GM23338 (cell line): Measurements from ENCODE around the gene RBM17. TPM values are rescaled to one million over a fixed set of nuclear protein-coding genes. Genes with fewer than 3 reads are reported as not detected.
"Not testable (repeated sequence)": the region's sequence is repeated elsewhere in the genome, so short reads cannot be mapped to it uniquely, and the experiment has no call there.

ENCODE experiments used
- ATAC-seq: fragments of 200-7000 bp; cut with Tn5 transposase; 3 replicates; pipeline ENCODE4 v1.9.1; 2020
- DNase-seq: peaks from one replicate; pipeline ENCODE4 v3.0.0-alpha.2; 2015; ENCODE audit warnings: low spot score
- H2AFZ ChIP-seq: fragments of 200-600 bp; sonication (generic); 2 replicates; pipeline ENCODE4 v1.8.0; 2016; ENCODE audit warnings: antibody characterized with exemption, mild to moderate bottlenecking, moderate library complexity
- H3F3A ChIP-seq: fragments of 200-600 bp; sonication (generic); replicated peaks from 2 replicates; pipeline ENCODE4 v1.8.0; 2017; ENCODE audit warnings: antibody characterized with exemption, mixed run types, low read depth
- H3K27ac ChIP-seq: fragments of 200-600 bp; sonication (generic); 2 replicates; pipeline ENCODE4 v1.6.1; 2016; ENCODE audit warnings: low read depth
- H3K27me3 ChIP-seq: fragments of 200-600 bp; sonication (generic); 2 replicates; pipeline ENCODE4 v1.8.0; 2016; ENCODE audit warnings: mild to moderate bottlenecking, mixed run types, moderate library complexity; ENCODE audit not compliant: insufficient read depth
- H3K36me3 ChIP-seq: fragments of 200-600 bp; sonication (generic); 2 replicates; pipeline ENCODE4 v1.8.0; 2016; ENCODE audit warnings: mild to moderate bottlenecking; ENCODE audit not compliant: insufficient read depth
- H3K4me1 ChIP-seq: fragments of 200-600 bp; sonication (generic); 2 replicates; pipeline ENCODE4 v1.8.0; 2016; ENCODE audit warnings: mild to moderate bottlenecking, moderate library complexity; ENCODE audit not compliant: insufficient read depth
- H3K4me2 ChIP-seq: fragments of 200-600 bp; sonication (generic); 2 replicates; pipeline ENCODE4 v1.7.1; 2017; ENCODE audit warnings: mixed run types
- H3K4me3 ChIP-seq: fragments of 200-600 bp; sonication (generic); 2 replicates; pipeline ENCODE4 v1.6.1; 2016; ENCODE audit warnings: mixed run types
- H3K79me2 ChIP-seq: fragments of 200-600 bp; sonication (generic); replicated peaks from 2 replicates; pipeline ENCODE4 v1.8.0; 2017; ENCODE audit warnings: mild to moderate bottlenecking; ENCODE audit not compliant: insufficient read depth
- H3K9me2 ChIP-seq: fragments of 200-600 bp; sonication (generic); 2 replicates; pipeline ENCODE4 v1.8.0; 2017; ENCODE audit not compliant: insufficient read depth
- H4K20me1 ChIP-seq: fragments of 200-600 bp; sonication (generic); replicated peaks from 2 replicates; pipeline ENCODE4 v1.8.0; 2017; ENCODE audit warnings: mild to moderate bottlenecking; ENCODE audit not compliant: insufficient read depth
- H3K27ac Mint-ChIP-seq: 2 replicates; pipeline ENCODE4 v1.8.0; 2020; ENCODE audit warnings: inconsistent platforms, mild to moderate bottlenecking, moderate library complexity, mixed read lengths
- H3K27me3 Mint-ChIP-seq: 3 replicates; pipeline ENCODE4 v1.8.0; 2022; ENCODE audit warnings: low read depth, mild to moderate bottlenecking, moderate library complexity, mixed read lengths, inconsistent platforms; ENCODE audit not compliant: insufficient read depth, poor library complexity
- H3K36me3 Mint-ChIP-seq: 3 replicates; pipeline ENCODE4 v1.8.0; 2021; ENCODE audit warnings: low read depth, mild to moderate bottlenecking, inconsistent platforms, moderate library complexity, mixed read lengths
- H3K4me1 Mint-ChIP-seq: 3 replicates; pipeline ENCODE4 v1.8.0; 2020; ENCODE audit warnings: mild to moderate bottlenecking, inconsistent platforms, mixed read lengths
- H3K4me3 Mint-ChIP-seq: 3 replicates; pipeline ENCODE4 v1.8.0; 2021; ENCODE audit warnings: moderate library complexity, mild to moderate bottlenecking, inconsistent platforms, mixed read lengths
- H3K9me3 Mint-ChIP-seq: 3 replicates; pipeline ENCODE4 v1.8.0; 2020; ENCODE audit warnings: moderate library complexity, mild to moderate bottlenecking, inconsistent platforms, mixed read lengths
- CREB1 ChIP-seq: fragments of 250-450 bp; sonication (Bioruptor Pico); IDR thresholded peaks from 2 replicates; pipeline ENCODE4 v1.5.0; 2020; ENCODE audit warnings: low read depth, mild to moderate bottlenecking, moderate library complexity
- EZH2 ChIP-seq: fragments of 200-600 bp; sonication (generic); IDR thresholded peaks from one replicate; pipeline ENCODE4 v1.8.0; 2017; ENCODE audit warnings: antibody characterized with exemption, mild to moderate bottlenecking, low read depth; ENCODE audit not compliant: unreplicated experiment
- EZH2phosphoT487 ChIP-seq: fragments of 200-600 bp; sonication (generic); IDR thresholded peaks from one replicate; pipeline ENCODE4 v1.8.1; 2018; ENCODE audit warnings: antibody characterized with exemption; ENCODE audit not compliant: unreplicated experiment
- JUNB ChIP-seq: IDR thresholded peaks from one replicate; pipeline ENCODE4 v1.6.1; 2016; ENCODE audit warnings: antibody characterized with exemption; ENCODE audit not compliant: unreplicated experiment
- NANOG ChIP-seq: IDR thresholded peaks from 2 replicates; pipeline ENCODE4 v1.6.1; 2016; ENCODE audit warnings: antibody characterized with exemption, borderline replicate concordance
- POLR2AphosphoS5 ChIP-seq: IDR thresholded peaks from 2 replicates; pipeline ENCODE4 v1.6.1; 2016; ENCODE audit warnings: antibody characterized with exemption, low read depth
- STAT1 ChIP-seq: IDR thresholded peaks from one replicate; pipeline ENCODE4 v1.6.1; 2016; ENCODE audit warnings: antibody characterized with exemption; ENCODE audit not compliant: unreplicated experiment
- polyA plus RNA-seq: library from polyadenylated mRNA; unstranded; fragments of >200 nt; fragmentation: Nextera tagmentation; extraction: Ambion mirVana; gene quantifications from 2 replicates; pipeline ENCODE4 v1.2.1, GENCODE V29; 2016
- total RNA-seq: library from RNA; depleted of rRNA; stranded (reverse); fragments of >200 nt; shearing (Covaris generic); gene quantifications from 2 replicates; pipeline ENCODE4 v1.2.3, GENCODE V29; 2014
- TF ChIP-seq, protein P1 (sequence below): fragments of 250-450 bp; sonication (Bioruptor Pico); IDR thresholded peaks from 2 replicates; pipeline ENCODE4 v1.5.0; 2020; ENCODE audit warnings: mild to moderate bottlenecking, moderate library complexity
- TF ChIP-seq, protein P2 (sequence below), 2 experiments: fragments of 200-600 bp in 1 of 2; sonication (generic) in 1 of 2; conservative IDR thresholded peaks; 2 replicates each; pipeline versions ENCODE4 v1.5.1 to v1.6.1; 2016 to 2017; ENCODE audit warnings: antibody characterized with exemption in 2 of 2, low read depth in 2 of 2, mild to moderate bottlenecking in 2 of 2, moderate library complexity in 1 of 2

The RBM17 gene
- total and polyA plus RNA-seq, 2 experiments from 2014 or later = 54.7 to 281 TPM

DNA sequence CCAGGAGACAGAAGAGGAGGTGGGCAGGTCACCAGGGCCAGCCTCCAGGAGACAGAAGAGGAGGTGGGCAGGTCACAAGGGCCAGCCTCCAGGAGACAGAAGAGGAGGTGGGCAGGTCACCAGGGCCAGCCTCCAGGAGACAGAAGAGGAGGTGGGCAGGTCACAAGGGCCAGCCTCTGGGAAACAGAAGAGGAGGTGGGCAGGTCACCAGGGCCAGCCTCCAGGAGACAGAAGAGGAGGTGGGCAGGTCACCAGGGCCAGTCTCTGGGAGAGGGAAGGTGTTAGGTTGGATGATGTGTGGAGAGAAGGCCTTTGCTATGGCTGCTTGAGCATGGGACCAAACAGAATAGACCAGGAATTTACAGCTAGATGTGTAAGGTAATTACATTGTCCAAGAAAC is 38.6 kb downstream of the RBM17 start:
- not testable (repeated sequence) for H3K27ac Mint-ChIP-seq, H3K27ac ChIP-seq, H3K4me2 ChIP-seq, ATAC-seq, H3K36me3 Mint-ChIP-seq, H3K27me3 Mint-ChIP-seq, H3K9me3 Mint-ChIP-seq, H3F3A ChIP-seq, H3K9me2 ChIP-seq, H3K4me3 Mint-ChIP-seq, DNase-seq, H4K20me1 ChIP-seq, H2AFZ ChIP-seq, H3K4me1 ChIP-seq, H3K4me3 ChIP-seq, H3K36me3 ChIP-seq, H3K27me3 ChIP-seq, H3K79me2 ChIP-seq
- peaks cover 16% of the 10 kb centered on the region for H3K4me1 Mint-ChIP-seq

DNA sequence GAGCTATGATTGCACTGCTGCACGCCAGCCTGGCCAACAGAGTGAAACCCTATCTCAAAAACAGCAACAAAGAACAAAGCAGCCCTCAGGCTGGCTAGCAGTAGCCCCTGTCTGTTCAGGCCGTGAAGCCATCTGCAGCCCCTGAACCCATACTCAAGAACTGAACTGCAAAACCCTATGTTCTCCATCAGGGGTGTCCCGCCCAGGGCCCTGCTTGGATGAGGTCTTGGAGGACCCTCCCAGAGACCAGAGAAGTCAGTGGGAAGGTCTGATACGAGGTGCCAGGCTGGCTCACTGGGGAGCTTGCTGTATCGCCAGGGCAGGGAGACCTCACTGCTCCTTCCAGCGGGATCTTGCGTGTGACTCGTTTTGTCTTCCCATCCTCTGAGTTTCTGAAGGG is 39.3 kb downstream of the RBM17 start:
- Mint-ChIP-seq H3K4me1 (peaks cover 16% of the 10 kb centered on the region), H3K9me3 (no peaks in the 10 kb centered on the region), H3K27ac (no peak overlapping the region), H3K36me3 (no peaks in the 10 kb centered on the region), H3K4me3 (no peak overlapping the region), H3K27me3 (peaks cover 11% of the 10 kb centered on the region)
- Histone ChIP-seq H3K27me3 (no peaks in the 10 kb centered on the region), H3K79me2 (no peaks in the 10 kb centered on the region), H4K20me1 (no peaks in the 10 kb centered on the region), H3K27ac (no peak overlapping the region), H3K4me2 (no peak overlapping the region), H3K9me2 (no peaks in the 10 kb centered on the region), H3K36me3 (no peaks in the 10 kb centered on the region), H3K4me3 (no peak overlapping the region), H3K4me1 (peaks cover 3% of the 10 kb centered on the region), H2AFZ (peak overlapping the region; percentile 79), H3F3A (no peaks in the 10 kb centered on the region)
- DNase-seq (no peak), ATAC-seq (no peak; the same call in 2 of the 3 replicates)
- TF ChIP-seq EZH2 (no peak), STAT1 (no peak), EZH2phosphoT487 (no peak), POLR2AphosphoS5 (no peak), NANOG (no peak), CREB1 (CRISPR knock-in tag) (no peak), JUNB (no peak)
- TF ChIP-seq, protein P1, sequence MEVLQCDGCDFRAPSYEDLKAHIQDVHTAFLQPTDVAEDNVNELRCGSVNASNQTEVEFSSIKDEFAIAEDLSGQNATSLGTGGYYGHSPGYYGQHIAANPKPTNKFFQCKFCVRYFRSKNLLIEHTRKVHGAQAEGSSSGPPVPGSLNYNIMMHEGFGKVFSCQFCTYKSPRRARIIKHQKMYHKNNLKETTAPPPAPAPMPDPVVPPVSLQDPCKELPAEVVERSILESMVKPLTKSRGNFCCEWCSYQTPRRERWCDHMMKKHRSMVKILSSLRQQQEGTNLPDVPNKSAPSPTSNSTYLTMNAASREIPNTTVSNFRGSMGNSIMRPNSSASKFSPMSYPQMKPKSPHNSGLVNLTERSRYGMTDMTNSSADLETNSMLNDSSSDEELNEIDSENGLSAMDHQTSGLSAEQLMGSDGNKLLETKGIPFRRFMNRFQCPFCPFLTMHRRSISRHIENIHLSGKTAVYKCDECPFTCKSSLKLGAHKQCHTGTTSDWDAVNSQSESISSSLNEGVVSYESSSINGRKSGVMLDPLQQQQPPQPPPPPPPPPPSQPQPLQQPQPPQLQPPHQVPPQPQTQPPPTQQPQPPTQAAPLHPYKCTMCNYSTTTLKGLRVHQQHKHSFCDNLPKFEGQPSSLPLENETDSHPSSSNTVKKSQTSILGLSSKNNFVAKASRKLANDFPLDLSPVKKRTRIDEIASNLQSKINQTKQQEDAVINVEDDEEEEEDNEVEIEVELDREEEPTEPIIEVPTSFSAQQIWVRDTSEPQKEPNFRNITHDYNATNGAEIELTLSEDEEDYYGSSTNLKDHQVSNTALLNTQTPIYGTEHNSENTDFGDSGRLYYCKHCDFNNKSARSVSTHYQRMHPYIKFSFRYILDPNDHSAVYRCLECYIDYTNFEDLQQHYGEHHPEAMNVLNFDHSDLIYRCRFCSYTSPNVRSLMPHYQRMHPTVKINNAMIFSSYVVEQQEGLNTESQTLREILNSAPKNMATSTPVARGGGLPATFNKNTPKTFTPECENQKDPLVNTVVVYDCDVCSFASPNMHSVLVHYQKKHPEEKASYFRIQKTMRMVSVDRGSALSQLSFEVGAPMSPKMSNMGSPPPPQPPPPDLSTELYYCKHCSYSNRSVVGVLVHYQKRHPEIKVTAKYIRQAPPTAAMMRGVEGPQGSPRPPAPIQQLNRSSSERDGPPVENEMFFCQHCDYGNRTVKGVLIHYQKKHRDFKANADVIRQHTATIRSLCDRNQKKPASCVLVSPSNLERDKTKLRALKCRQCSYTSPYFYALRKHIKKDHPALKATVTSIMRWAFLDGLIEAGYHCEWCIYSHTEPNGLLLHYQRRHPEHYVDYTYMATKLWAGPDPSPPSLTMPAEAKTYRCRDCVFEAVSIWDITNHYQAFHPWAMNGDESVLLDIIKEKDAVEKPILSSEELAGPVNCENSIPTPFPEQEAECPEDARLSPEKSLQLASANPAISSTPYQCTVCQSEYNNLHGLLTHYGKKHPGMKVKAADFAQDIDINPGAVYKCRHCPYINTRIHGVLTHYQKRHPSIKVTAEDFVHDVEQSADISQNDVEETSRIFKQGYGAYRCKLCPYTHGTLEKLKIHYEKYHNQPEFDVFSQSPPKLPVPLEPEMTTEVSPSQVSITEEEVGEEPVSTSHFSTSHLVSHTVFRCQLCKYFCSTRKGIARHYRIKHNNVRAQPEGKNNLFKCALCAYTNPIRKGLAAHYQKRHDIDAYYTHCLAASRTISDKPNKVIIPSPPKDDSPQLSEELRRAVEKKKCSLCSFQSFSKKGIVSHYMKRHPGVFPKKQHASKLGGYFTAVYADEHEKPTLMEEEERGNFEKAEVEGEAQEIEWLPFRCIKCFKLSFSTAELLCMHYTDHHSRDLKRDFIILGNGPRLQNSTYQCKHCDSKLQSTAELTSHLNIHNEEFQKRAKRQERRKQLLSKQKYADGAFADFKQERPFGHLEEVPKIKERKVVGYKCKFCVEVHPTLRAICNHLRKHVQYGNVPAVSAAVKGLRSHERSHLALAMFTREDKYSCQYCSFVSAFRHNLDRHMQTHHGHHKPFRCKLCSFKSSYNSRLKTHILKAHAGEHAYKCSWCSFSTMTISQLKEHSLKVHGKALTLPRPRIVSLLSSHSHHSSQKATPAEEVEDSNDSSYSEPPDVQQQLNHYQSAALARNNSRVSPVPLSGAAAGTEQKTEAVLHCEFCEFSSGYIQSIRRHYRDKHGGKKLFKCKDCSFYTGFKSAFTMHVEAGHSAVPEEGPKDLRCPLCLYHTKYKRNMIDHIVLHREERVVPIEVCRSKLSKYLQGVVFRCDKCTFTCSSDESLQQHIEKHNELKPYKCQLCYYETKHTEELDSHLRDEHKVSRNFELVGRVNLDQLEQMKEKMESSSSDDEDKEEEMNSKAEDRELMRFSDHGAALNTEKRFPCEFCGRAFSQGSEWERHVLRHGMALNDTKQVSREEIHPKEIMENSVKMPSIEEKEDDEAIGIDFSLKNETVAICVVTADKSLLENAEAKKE (CRISPR knock-in tag) = no peak
- TF ChIP-seq, protein P2, sequence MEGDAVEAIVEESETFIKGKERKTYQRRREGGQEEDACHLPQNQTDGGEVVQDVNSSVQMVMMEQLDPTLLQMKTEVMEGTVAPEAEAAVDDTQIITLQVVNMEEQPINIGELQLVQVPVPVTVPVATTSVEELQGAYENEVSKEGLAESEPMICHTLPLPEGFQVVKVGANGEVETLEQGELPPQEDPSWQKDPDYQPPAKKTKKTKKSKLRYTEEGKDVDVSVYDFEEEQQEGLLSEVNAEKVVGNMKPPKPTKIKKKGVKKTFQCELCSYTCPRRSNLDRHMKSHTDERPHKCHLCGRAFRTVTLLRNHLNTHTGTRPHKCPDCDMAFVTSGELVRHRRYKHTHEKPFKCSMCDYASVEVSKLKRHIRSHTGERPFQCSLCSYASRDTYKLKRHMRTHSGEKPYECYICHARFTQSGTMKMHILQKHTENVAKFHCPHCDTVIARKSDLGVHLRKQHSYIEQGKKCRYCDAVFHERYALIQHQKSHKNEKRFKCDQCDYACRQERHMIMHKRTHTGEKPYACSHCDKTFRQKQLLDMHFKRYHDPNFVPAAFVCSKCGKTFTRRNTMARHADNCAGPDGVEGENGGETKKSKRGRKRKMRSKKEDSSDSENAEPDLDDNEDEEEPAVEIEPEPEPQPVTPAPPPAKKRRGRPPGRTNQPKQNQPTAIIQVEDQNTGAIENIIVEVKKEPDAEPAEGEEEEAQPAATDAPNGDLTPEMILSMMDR (conservative IDR thresholded peaks at IDR 0.05; ENCODE audit: low read depth in 2 of 2) = no peak
